ENCODE results near the gene DYNC2I2. TPM values are rescaled to one million over a fixed set of nuclear protein-coding genes. Genes with fewer than 3 reads are reported as not detected.
"Not testable (repeated sequence)": the region's sequence is repeated elsewhere in the genome, so short reads cannot be mapped to it uniquely, and the experiment has no call there.

Gene DYNC2I2
- total RNA-seq, 1 donor from 2014 or later: 56.1 TPM

DNA sequence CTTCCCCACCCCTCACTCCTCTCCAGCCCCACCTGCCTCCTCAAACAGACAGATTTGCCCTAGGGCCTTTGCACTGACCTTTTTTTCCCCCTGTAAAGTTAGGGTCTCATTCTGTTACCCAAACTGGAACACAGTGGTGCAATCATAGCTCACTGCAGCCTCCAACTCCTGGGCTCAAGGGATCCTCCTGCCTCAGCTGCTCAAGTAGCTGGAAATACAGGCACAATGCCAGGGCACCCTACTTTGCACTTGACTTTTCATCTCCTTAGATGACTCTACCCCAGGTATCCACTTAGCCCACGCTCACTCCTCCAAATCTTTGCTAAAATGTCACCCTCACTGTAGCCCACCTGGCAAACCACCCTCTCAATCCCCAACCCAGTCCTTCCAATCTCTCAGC is 2.2 kb downstream of the DYNC2I2 start:
- H3K27me3 ChIP-seq (ENCODE audit: control insufficient read depth, insufficient read depth, low read length): no peaks in the 10 kb centered on the region
- H3K4me3 ChIP-seq (ENCODE audit: low read depth, low read length): no peak overlapping the region
- no peak for DNase-seq (ENCODE audit: low read depth)
- no peaks in the 10 kb centered on the region for H3K36me3 ChIP-seq (ENCODE audit: control insufficient read depth, insufficient read depth, low read length)
- TF ChIP-seq, protein P1, sequence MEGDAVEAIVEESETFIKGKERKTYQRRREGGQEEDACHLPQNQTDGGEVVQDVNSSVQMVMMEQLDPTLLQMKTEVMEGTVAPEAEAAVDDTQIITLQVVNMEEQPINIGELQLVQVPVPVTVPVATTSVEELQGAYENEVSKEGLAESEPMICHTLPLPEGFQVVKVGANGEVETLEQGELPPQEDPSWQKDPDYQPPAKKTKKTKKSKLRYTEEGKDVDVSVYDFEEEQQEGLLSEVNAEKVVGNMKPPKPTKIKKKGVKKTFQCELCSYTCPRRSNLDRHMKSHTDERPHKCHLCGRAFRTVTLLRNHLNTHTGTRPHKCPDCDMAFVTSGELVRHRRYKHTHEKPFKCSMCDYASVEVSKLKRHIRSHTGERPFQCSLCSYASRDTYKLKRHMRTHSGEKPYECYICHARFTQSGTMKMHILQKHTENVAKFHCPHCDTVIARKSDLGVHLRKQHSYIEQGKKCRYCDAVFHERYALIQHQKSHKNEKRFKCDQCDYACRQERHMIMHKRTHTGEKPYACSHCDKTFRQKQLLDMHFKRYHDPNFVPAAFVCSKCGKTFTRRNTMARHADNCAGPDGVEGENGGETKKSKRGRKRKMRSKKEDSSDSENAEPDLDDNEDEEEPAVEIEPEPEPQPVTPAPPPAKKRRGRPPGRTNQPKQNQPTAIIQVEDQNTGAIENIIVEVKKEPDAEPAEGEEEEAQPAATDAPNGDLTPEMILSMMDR (IDR thresholded peaks at IDR 0.05; ENCODE audit: insufficient read depth, low read length, poor library complexity, severe bottlenecking): no peak

- Histone ChIP-seq H3K36me3 (ENCODE audit: control insufficient read depth, insufficient read depth, low read length) (no peaks in the 10 kb centered on the region), H3K27me3 (ENCODE audit: control insufficient read depth, insufficient read depth, low read length) (no peaks in the 10 kb centered on the region), H3K4me3 (ENCODE audit: low read depth, low read length) (no peak overlapping the region)
- DNase-seq (ENCODE audit: low read depth): no peak
- TF ChIP-seq, protein P1 (IDR thresholded peaks at IDR 0.05; ENCODE audit: insufficient read depth, low read length, poor library complexity, severe bottlenecking): no peak
These were observed 2.7 kb downstream of the DYNC2I2 start for GRCh38 chr9:128653908-128654307.

GRCh38 chr9:128651798-128652197 is 4.8 kb downstream of the DYNC2I2 start:
- no peaks in the 10 kb centered on the region for H3K27me3 ChIP-seq (ENCODE audit: control insufficient read depth, insufficient read depth, low read length)
- no peak for DNase-seq (ENCODE audit: low read depth)
- no peaks in the 10 kb centered on the region for H3K36me3 ChIP-seq (ENCODE audit: control insufficient read depth, insufficient read depth, low read length)
- no peak overlapping the region for H3K4me3 ChIP-seq (ENCODE audit: low read depth, low read length)
- TF ChIP-seq, protein P1 (IDR thresholded peaks at IDR 0.05; ENCODE audit: insufficient read depth, low read length, poor library complexity, severe bottlenecking): no peak

DNA sequence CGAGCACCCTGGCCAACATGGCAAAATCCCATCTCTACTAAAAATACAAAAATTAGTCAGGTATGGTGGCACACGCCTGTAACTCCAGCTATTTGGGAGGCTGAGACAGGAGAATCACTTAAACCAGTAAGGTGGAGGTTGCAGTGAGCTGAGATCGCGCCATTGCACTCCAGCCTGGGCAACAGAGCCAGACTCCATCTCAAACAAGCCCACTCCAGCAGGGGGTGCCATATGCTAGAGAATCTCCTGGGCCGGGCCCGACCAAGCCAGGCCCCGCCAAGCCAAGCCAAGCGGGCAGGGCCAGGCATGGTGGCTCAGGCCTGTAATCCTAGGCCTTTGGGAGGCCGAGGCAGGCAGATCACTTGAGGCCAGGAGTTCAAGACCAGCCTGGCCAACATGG is 8.4 kb downstream of the DYNC2I2 start:
- not testable (repeated sequence) for H3K4me3 ChIP-seq (ENCODE audit: low read depth, low read length); H3K36me3 ChIP-seq (ENCODE audit: control insufficient read depth, insufficient read depth, low read length); DNase-seq (ENCODE audit: low read depth); H3K27me3 ChIP-seq (ENCODE audit: control insufficient read depth, insufficient read depth, low read length)
- TF ChIP-seq, protein P1 (IDR thresholded peaks at IDR 0.05; ENCODE audit: insufficient read depth, low read length, poor library complexity, severe bottlenecking): peak; percentile 22

DNA sequence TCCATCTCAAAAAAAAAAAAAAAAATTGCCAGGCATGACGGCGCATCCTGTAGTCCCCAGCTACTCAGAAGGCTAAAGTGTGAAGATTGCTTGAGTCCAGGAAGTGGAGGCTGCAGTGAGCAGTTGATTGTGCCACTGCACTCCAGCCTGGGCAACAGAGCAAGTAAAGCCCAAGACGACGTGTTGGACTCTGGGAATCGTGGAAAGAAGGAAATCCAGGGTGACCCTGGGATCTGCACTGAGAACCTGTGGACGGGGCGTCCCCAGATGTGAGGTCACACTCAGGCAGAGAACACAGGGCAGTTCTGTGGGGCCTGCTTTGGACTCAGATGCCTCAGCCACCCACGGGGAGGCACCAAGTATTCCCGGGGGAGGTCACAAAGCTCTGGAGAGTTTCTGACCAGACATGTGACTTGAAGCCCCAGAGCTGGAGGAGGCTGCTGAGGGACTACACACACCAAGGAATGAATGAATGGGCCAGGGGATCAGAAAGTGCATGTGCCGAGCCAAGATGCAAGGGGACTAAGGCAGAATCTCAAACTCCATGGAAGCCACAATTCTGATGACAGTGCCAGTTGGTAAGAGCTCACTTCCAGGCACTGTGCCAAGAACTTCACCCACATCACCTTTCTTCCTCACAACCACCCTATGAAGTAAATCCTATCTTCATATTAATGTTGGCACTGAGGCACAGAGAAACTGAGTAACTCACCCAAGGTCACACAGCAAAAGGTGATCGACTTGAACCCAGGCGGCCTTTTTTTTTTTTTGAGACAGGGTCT is 12.9 kb downstream of the DYNC2I2 start:
- H3K4me3 ChIP-seq (ENCODE audit: low read depth, low read length): no peak overlapping the region
- no peak for DNase-seq (ENCODE audit: low read depth)
- TF ChIP-seq, protein P1 (IDR thresholded peaks at IDR 0.05; ENCODE audit: insufficient read depth, low read length, poor library complexity, severe bottlenecking): no peak

More for the DNA sequence above, 12.9 kb downstream of the DYNC2I2 start:
- Histone ChIP-seq H3K27me3 (ENCODE audit: control insufficient read depth, insufficient read depth, low read length) (no peaks in the 10 kb centered on the region), H3K36me3 (ENCODE audit: control insufficient read depth, insufficient read depth, low read length) (no peaks in the 10 kb centered on the region)

All from kidney epithelial cell (primary cell).